HL-60/S4 treated with phorbol 12-myristate 13-acetate at 8.2 ng/mL for 4 days and 3 days (cell line): ENCODE results near the gene CALD1.

Source experiments
- in situ Hi-C: fragments of 300-500 bp; cut with MboI; formaldehyde crosslinking; loops from 2 replicates; pipeline ENCODE4 v1.15.0; 2022; ENCODE audit warnings: low sequenced_read_pairs

The CALD1 gene

DNA sequence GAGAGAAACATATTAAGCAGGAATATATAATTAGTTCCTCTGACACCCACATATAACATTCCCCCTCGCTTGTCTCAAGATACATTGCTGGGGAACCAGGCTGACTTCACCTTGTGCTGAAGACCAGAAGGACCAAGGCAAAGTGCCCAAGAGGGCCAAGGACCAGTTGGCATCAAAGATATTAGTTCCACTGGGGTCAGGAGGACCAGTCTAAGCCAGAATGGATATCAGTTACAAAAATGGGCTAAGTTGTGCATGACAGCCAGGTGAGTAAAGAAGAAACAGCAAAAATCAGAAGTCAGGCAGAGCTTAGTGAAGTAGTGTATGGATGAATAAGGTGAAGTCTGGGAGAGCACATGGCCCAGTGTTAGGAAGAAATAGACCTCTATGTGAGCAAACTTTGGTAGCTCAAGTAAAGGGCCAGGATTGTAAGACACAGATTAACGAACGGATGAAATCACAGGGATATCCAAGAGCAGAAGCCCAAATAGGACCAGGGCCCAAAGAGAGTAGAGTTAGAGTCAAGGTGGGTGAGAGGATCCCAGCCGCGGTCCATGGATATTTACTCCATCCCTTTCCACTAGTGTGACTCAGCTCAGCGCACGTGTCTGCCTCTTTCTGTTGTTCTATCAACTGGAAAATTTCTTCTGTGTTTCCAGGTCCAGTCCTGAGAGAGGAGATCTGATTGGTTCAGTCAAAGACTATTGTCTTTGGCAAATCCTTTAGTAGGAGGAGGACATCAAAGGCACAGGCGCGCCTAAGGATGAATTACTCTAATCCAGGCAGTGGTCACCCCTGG lies 5.0 kb downstream of the CALD1 start:
- in situ Hi-C loops = no loop called here

DNA sequence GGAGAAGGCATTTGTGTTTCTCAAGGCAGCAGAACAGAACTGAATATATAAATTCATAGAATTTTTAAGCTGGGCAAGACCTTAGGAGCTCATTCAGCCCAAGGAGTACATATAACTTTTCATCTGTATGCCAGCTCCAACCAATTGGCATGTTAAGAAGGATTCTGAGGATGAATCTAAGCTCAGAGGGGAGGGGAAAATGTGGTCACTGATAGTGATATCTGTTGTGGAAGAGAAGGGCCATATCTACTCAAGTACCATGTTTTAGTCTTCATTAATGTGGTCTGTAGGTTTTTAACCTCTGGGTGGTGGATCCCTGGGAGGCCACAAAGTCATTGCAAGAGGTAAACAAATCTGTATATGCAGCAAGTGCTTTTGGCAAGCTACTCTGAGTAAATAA lies 6.4 kb downstream of the CALD1 start:
- in situ Hi-C loops = no loop called here

- in situ Hi-C loops = no loop called here
Observed at GRCh38 chr7:134787064-134787463, 7.6 kb downstream of the CALD1 start.

DNA sequence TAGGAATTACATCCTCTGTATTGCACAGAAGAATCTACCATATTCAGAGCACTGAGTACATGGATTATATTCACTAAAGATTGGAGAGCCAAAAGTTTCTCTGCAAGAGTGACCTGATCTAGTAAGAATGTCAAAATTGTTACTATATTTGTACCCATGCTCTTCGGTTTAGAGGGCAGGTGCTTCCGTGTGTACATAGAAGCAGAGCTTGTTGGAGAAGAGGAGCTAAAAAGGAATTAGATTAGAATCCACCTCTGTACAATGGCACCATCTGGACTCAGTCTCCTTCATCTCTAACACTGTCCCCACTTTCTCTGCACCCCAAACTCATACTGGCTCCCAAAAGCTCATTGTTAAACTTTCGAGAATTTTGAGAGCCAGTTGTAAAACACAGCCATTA lies 8.3 kb downstream of the CALD1 start:
- in situ Hi-C loops = no loop called here

DNA sequence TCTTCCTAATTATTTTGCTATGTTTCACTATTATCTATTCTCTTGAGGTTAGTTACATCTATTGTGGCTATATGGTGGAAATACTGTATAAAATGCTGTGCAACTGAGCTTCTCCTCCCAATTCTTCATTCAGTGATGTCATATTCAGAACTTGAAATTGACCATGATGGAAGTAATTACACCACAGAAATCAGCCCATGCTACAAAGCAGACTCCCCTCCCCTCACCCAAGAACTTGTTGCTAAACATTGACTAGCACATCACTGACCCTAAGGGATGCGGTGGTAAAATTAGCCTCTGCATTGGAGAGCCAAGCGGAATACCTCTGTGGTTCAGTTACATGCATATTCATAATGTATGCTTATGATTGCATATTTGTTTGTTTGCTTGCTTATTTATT lies 8.8 kb downstream of the CALD1 start:
- in situ Hi-C loops = no loop called here

- in situ Hi-C loops = no loop called here
Observed at GRCh38 chr7:134789967-134790685, 10.7 kb downstream of the CALD1 start.

GRCh38 chr7:134792968-134793367 lies 13.5 kb downstream of the CALD1 start:
- in situ Hi-C loops = no loop called here

- in situ Hi-C loops = no loop called here
Observed at GRCh38 chr7:134795231-134795630, 15.8 kb downstream of the CALD1 start.

GRCh38 chr7:134798155-134798554 lies 18.7 kb downstream of the CALD1 start:
- in situ Hi-C loops = no loop called here

- in situ Hi-C loops = no loop called here
Observed at GRCh38 chr7:134799377-134799776, 19.9 kb downstream of the CALD1 start.

DNA sequence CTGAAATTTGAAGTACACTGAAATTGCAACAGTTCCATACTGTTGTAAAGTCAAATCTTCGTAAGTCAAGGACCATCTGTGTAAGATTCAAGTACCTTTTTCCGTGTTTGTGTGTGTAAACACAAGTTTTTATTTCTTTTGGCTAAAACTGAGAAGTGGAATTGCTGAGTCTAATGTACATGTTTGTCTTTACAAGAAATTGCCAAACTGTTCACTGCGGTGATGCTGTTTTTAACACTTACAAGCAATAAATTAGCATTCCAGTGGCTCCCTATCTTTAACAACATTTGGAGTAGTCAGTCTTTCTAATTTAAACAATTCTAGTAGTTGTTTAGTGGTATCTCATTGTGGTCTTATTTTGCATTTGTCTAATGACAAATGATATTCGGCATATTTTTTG lies 23.3 kb downstream of the CALD1 start:
- in situ Hi-C loops = no loop called here

GRCh38 chr7:134804351-134804750 lies 24.9 kb downstream of the CALD1 start:
- in situ Hi-C loops = no loop called here

- in situ Hi-C loops = no loop called here
Observed at GRCh38 chr7:134804854-134805253, 25.4 kb downstream of the CALD1 start.

DNA sequence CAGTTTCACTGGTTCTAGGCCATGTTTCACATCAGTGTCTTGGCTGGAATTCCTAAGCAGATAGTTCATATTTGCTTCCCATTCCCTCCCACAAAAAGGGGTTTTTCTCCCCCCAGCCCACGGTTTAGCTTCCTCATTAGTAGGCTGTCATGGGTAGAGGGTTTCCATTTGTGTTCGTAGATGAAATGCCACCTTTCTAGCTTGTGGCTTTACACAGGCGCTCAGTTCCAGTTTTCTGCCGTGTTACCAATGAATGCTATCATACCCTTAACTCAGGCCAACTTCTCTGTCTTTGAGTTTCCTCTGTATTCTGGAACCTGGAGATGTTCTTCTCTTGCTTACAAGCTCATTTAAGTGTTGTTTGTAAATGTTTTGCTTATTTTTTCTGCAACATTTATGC lies 26.8 kb downstream of the CALD1 start:
- in situ Hi-C loops = no loop called here

DNA sequence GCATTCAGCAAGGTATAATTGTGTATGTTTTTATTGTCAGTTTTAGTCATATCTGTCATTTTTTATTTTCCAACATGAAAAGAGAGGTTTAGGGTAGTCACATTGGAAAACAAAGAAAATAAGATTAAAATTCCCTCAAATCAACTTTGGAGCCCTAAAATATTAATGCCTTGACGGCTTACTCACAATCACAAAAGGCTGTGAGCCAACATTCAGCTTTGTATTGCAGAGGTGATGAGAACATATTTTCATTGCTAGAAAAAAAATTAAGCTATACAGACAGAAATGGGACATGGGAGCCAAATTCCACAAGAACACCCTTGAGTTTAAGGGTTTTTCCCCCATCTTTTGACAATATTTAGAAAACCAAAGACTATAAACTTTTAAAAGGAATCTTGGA lies 30.2 kb downstream of the CALD1 start:
- in situ Hi-C loops = no loop called here

DNA sequence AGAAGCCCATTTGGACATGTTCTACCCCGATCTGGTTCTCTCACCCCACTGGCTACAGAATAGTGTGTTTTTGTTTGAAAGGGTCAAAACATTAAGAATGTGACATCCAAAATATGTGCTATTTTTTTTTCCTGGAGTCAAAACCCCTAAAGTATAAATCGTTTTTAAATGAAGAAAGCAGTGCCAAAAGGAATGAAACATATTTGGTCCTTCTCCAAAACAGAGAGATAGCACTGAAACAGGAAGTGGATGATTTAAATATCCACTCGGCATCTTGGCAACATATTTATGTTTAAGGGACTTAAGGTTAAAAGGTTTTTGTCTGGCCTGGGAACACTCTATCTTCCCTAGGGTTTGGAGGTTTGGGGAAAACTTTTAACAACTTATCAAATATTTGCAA lies 32.3 kb downstream of the CALD1 start:
- in situ Hi-C loops = no loop called here

- in situ Hi-C loops = no loop called here
Observed at GRCh38 chr7:134813663-134814396, 34.4 kb downstream of the CALD1 start.

GRCh38 chr7:134814730-134815364 lies 35.4 kb downstream of the CALD1 start:
- in situ Hi-C loops = no loop called here

GRCh38 chr7:134818613-134819345 lies 39.3 kb downstream of the CALD1 start:
- in situ Hi-C loops = no loop called here

DNA sequence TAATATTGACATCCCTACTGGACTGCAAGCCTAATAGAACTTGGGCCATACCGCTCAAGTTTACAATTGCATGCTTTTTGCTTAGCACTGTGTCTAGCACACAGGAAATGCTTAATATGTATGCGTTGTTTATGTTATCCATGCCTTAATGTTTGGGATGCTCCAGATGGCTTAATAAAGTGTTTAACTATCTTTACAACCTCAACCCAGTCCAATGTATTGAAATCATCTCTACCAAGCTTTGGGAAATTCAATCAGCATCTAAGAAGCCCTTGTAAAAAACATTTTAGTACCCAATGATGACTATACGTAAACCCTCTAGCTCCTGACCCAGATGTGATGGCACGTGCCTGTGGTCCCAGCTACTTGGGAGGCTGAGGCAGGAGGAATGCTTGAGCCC lies 40.0 kb downstream of the CALD1 start:
- in situ Hi-C loops = no loop called here

DNA sequence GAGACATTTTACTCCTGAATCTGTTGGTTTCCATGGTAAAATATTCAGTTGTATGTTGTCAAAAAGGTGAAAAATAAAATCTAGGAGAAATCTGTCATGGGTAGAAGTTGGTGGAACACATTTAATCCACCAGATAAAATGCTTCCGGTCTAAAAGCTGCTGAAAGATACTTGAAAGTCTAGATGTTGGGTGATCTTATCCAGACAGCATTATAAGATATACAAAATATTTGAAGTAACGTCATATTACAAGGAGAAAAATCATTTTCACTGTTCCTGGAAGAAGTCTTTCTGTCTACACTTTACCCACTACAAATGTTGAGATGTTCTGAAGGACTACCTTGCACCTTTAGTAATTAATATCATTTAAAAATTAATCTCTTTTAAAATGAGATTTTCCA lies 40.9 kb downstream of the CALD1 start:
- in situ Hi-C loops = no loop called here
